ENCODE data around the gene NAGLU.
A peak's percentile ranks its signal among the peaks of the same experiment; 100 is the strongest.

Gene NAGLU

DNA sequence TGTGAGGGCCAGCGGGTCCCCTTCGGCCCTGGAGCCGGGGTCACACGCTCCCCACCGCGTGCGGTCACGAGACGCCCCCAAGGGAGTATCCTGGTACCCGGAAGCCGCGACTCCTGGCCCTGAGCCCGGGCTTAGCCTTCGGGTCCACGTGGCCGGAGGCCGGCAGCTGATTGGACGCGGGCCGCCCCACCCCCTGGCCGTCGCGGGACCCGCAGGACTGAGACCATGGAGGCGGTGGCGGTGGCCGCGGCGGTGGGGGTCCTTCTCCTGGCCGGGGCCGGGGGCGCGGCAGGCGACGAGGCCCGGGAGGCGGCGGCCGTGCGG lies at the start of gene NAGLU:
NAGLU (plus strand) TSS at position 194 of the 324 bp plus-strand sequence; CDS start at position 226, 32 bp downstream.
- DNase-seq (ENCODE audit: low read depth in 4 of 4, low spot score in 1 of 4) = peak; percentile 60 to 87 (median 72)

GRCh38 chr17:42488032-42488431 lies 48.0 kb upstream of the NAGLU start:
- no peak for DNase-seq (ENCODE audit: low read depth in 4 of 4, low spot score in 1 of 4)

GRCh38 chr17:42493319-42493718 lies 42.7 kb upstream of the NAGLU start:
- no peak for DNase-seq (ENCODE audit: low read depth in 4 of 4, low spot score in 1 of 4)

DNA sequence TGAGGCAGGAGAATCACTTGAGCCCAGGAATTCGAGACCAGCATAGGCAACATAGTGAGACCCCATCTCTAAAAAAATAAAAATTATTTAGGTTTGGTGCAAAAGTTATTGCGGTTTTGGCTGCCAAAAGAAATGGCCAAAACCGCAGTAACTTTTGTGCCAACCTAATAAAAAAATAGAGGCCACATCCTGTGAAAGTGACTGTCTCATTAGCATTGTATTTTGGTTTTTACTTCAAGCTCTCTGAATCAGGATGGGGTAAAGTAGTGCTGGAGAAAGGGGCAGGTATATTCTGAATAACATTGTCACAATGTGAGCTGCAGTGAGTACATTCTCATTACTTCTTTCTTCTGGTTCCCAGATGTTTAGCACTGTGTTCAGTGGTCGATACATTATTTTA lies 41.4 kb upstream of the NAGLU start:
- DNase-seq (ENCODE audit: low read depth in 4 of 4, low spot score in 1 of 4) = no peak

GRCh38 chr17:42498828-42499227 lies 37.2 kb upstream of the NAGLU start:
- DNase-seq (ENCODE audit: low read depth in 4 of 4, low spot score in 1 of 4) = no peak

DNA sequence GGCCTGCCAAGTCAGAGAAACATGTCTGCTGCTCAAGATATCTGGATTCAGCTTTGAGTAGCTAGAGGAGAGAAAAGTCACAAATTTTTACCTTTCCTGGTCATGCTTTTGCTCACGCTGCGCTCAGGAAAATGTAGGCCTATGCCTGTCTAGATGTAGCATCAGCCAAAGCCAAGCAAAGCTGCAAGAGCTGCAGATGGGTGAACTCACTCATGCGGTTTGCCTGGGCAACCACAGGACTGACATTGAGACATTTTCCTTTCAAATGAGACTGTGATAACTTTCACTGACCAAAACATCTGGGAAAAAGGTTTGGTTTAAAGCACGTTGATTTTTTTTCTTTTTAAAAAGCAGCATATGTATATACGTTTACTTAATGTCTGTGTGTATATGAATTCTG lies 34.0 kb upstream of the NAGLU start:
- DNase-seq (ENCODE audit: low read depth in 4 of 4, low spot score in 1 of 4) = no peak

- no peak for DNase-seq (ENCODE audit: low read depth in 4 of 4, low spot score in 1 of 4)
Observed at GRCh38 chr17:42502926-42503325, 33.1 kb upstream of the NAGLU start.

DNA sequence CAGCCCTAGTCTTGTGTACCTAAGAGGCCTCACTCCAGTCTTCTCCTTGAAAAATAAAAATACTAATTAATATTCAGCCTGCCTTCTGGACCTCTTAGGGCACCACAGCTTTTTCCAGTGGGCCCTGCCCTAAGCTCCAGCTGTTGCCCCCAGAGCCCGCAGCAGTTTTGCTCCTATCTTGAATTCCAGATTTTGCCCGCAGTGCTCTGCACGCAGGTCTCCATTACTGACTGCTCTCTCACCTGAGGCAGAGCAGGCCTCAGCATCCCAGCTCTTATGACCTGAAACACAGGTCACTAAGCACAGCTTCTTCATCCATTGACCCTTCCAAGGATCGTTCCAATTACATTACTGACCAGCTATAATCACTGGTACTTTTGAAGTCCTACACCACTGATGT lies 28.4 kb upstream of the NAGLU start:
- no peak for DNase-seq (ENCODE audit: low read depth in 4 of 4, low spot score in 1 of 4)

DNA sequence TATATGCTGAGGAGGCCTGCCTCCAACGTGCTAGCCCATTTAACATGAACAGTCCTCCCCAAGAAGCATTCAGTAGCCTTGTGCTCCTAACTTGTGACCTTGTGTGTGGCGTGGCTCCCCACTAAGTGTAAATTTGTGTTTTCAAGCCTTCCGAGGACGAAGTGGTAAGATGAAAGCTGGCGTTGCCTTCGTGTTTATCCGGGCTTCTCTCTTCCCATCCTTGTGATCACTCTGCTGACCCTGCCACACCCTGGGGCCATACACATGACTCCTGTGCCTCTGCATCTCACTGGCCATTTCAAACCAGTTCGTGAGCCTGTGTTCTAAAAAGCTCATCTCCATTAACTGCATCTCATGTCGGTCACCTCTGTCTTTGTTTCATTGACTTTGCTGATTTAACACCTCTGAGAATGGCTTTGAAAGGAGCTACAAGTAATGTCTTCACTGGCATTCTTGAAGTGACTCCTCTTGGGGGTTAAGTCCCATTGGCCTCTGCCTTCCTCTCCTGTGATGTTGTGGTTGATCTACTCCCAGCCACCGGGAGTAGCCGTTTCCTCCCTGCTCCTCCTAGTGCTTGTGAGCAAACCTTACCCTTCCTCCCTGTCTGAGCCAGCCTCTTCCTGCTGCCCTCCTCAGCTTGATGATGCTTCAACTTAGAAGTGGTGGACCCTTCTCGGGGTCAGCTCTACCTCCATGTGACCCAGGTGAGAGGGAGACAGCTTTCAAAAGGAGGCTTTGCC lies 27.4 kb upstream of the NAGLU start:
- DNase-seq (ENCODE audit: low read depth in 4 of 4, low spot score in 1 of 4) = no peak

- no peak for DNase-seq (ENCODE audit: low read depth in 4 of 4, low spot score in 1 of 4)
Observed at GRCh38 chr17:42509409-42509808, 26.6 kb upstream of the NAGLU start.

DNA sequence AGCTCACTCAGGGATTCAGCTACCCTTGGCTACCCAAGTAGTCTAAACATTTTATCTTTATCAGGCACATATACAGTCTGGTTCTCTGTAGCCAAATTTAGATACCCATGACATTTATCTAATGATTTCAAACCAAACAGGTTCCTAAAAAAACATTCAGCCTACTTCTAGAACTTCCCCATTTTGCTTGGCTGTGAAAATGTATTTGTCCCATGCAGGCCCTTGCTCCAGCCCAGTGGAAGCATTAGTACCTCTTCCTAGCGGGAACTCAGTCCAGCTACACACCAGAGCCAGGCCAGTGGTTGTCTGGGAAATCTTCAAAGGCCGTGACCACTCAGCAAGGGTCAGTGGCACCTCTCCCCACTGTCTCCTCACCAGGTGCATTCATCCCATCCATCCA lies 26.2 kb upstream of the NAGLU start:
- DNase-seq (ENCODE audit: low read depth in 4 of 4, low spot score in 1 of 4) = no peak

- DNase-seq (ENCODE audit: low read depth in 4 of 4, low spot score in 1 of 4) = no peak
Observed at GRCh38 chr17:42512246-42512645, 23.8 kb upstream of the NAGLU start.

DNA sequence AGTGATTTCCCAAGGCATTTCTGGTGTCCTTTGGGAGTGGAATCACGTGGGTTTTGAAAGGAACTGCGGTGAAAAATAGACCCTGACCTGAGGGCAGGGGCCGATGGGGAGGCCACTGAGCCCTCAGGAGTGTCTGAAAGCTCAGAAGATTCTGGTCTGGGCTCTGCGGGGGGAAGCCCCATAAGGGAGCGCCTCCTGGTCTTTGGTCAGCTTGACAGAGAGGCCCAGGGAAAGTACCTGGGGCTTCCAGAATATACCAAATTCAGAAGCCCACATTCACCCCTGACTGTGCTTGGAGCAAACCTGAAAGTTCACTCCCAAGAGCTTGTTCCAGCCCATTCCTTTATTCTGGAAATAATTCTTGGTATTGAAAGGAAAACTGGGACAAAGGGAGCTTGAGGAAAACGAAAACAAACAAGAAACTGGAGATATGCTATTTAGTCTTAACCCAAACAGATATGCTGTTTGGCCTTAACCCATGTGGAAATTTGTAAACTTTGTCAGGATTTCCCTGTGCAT lies 23.2 kb upstream of the NAGLU start:
- DNase-seq (ENCODE audit: low read depth in 4 of 4, low spot score in 1 of 4) = no peak

GRCh38 chr17:42513686-42514085 lies 22.4 kb upstream of the NAGLU start:
- DNase-seq (ENCODE audit: low read depth in 4 of 4, low spot score in 1 of 4) = no peak

GRCh38 chr17:42514279-42514678 lies 21.8 kb upstream of the NAGLU start:
- DNase-seq (ENCODE audit: low read depth in 4 of 4, low spot score in 1 of 4) = no peak

- DNase-seq (ENCODE audit: low read depth in 4 of 4, low spot score in 1 of 4) = no peak
Observed at GRCh38 chr17:42514867-42515266, 21.2 kb upstream of the NAGLU start.

DNA sequence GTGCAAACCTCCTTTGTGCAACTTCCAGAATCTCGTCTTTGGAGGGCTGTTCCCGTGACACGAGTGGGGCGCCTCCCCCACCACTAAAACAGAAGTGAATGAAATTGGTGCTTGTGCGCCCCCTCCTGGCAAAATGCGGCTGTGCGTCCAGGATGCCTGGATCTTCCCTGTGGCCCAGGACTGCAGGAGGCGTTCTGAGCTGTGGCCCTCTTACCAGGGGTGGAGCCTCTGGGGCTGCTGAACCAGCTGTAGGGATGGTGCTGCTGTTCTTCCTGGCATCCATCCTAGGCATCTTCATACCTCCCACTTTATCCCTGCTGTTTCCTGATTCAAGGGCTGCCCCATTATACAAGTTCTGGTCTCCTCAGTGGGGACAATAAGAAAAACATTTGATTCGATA lies 18.5 kb upstream of the NAGLU start:
- peak; percentile 66 to 73 (median 70) for DNase-seq (ENCODE audit: low read depth in 4 of 4, low spot score in 1 of 4)

- DNase-seq (ENCODE audit: low read depth in 4 of 4, low spot score in 1 of 4) = no peak
Observed at GRCh38 chr17:42518046-42518754, 17.8 kb upstream of the NAGLU start.

- no peak for DNase-seq (ENCODE audit: low read depth in 4 of 4, low spot score in 1 of 4)
Observed at GRCh38 chr17:42518755-42519545, 17.1 kb upstream of the NAGLU start.

GRCh38 chr17:42519546-42520491 lies 16.2 kb upstream of the NAGLU start:
- DNase-seq (ENCODE audit: low read depth in 4 of 4, low spot score in 1 of 4) = no peak

- DNase-seq (ENCODE audit: low read depth in 4 of 4, low spot score in 1 of 4) = no peak
Observed at GRCh38 chr17:42520540-42520951, 15.5 kb upstream of the NAGLU start.

Measured in stimulated activated CD4-positive, alpha-beta T cell treated with anti-CD3 and anti-CD28 coated beads, Interleukin-1b, Interleukin-23, amount 100 ng/mL, for 24 hours (primary cell).